GM12878 (cell line): ENCODE measurements around the gene MITD1. TPM values are rescaled to one million over a fixed set of nuclear protein-coding genes. Genes with fewer than 3 reads are reported as not detected.

ENCODE experiments used
- ATAC-seq: fragments of 200-7000 bp; cut with Tn5 transposase; 3 replicates; pipeline ENCODE4 v1.9.1; 2020; ENCODE audit warnings: mild to moderate bottlenecking, moderate library complexity
- BruUV-seq: library from RNA; stranded (reverse); fragments of 400-500 nt; replicated peaks from 2 replicates; lab custom pipeline; 2021; lab: Mats Ljungman, UMichigan
- CTCF ChIA-PET: fragments of 300-600 bp; sonication (Branson Sonifier 250); formaldehyde crosslinking; extraction: SDS; loops from one replicate; lab custom pipeline; 2021; ENCODE audit warnings: inconsistent platforms; lab: Yijun Ruan, JAX
- POLR2A ChIA-PET: fragments of 350-600 bp; formaldehyde crosslinking; extraction: SDS; loops from one replicate; lab custom pipeline; 2021; ENCODE audit warnings: inconsistent platforms; lab: Charles Lee
- RAD21 ChIA-PET: fragments of 300-600 bp; sonication (Branson Sonifier 250); formaldehyde crosslinking; loops from one replicate; lab custom pipeline; 2023; ENCODE audit warnings: antibody characterized with exemption; ENCODE audit not compliant: unreplicated experiment; lab: Charles Lee
- SMC1A ChIA-PET: fragments of 300-600 bp; sonication (Branson Sonifier 250); formaldehyde crosslinking; loops from one replicate; lab custom pipeline; 2023; ENCODE audit not compliant: unreplicated experiment, uncharacterized antibody; lab: Charles Lee
- DNase-seq: peaks from one replicate; pipeline ENCODE4 v3.0.0-alpha.2; 2011; ENCODE audit warnings: low read depth, low spot score
- FAIRE-seq: peaks from 3 replicates; lab custom pipeline; 2011; peaks lifted over from hg19 to GRCh38; lab: Jason Lieb, UNC
- H2AFZ ChIP-seq: 2 replicates; pipeline ENCODE4 v1.6.0; 2011; ENCODE audit warnings: low read depth, low read length, control low read depth; ENCODE audit not compliant: control insufficient read depth
- H3K27ac ChIP-seq: 2 replicates; pipeline ENCODE4 v1.5.1; 2011; ENCODE audit warnings: control low read depth; ENCODE audit not compliant: control insufficient read depth, insufficient read depth
- H3K27me3 ChIP-seq, 2 experiments: replicated peaks in 1 of 2; 2 replicates each; pipeline versions ENCODE4 v1.6.0 to v1.6.1; 2011; ENCODE audit warnings: low read length in 1 of 2; ENCODE audit not compliant: control insufficient read depth in 2 of 2, insufficient read depth in 2 of 2
- H3K36me3 ChIP-seq, 2 experiments: 2 replicates each; pipeline ENCODE4 v1.5.1; 2011; ENCODE audit warnings: low read length in 1 of 2; ENCODE audit not compliant: control insufficient read depth in 2 of 2, insufficient read depth in 2 of 2
- H3K4me1 ChIP-seq: 2 replicates; pipeline ENCODE4 v1.6.1; 2011; ENCODE audit warnings: mild to moderate bottlenecking, low read length, moderate library complexity, mixed read lengths; ENCODE audit not compliant: control insufficient read depth, insufficient read depth
- H3K4me2 ChIP-seq: 2 replicates; pipeline ENCODE4 v1.6.0; 2011; ENCODE audit warnings: control low read depth; ENCODE audit not compliant: control insufficient read depth, insufficient read depth
- H3K4me3 ChIP-seq: fragments of 200-600 bp; sonication (generic); 2 replicates; pipeline ENCODE4 v1.5.1; 2016
- H3K79me2 ChIP-seq: 2 replicates; pipeline ENCODE4 v1.6.0; 2011; ENCODE audit warnings: low read length; ENCODE audit not compliant: control insufficient read depth, insufficient read depth
- H3K9ac ChIP-seq: 2 replicates; pipeline ENCODE4 v1.8.0; 2011; ENCODE audit warnings: low read length, control low read depth, mixed read lengths; ENCODE audit not compliant: control insufficient read depth, insufficient read depth
- H3K9me3 ChIP-seq: replicated peaks from 3 replicates; pipeline ENCODE4 v1.5.1; 2011; ENCODE audit warnings: mild to moderate bottlenecking, low read length; ENCODE audit not compliant: control insufficient read depth, insufficient read depth
- H4K20me1 ChIP-seq: 2 replicates; pipeline ENCODE4 v1.6.0; 2011; ENCODE audit not compliant: control insufficient read depth, insufficient read depth
- CBFB ChIP-seq: IDR thresholded peaks from 2 replicates; pipeline ENCODE4 v1.6.1; 2016; ENCODE audit warnings: antibody characterized with exemption, low read depth
- IKZF1 ChIP-seq: fragments of 450-650 bp; conservative IDR thresholded peaks from 2 replicates; pipeline ENCODE4 v1.6.1; 2017; ENCODE audit warnings: antibody characterized with exemption, mild to moderate bottlenecking
- IKZF2 ChIP-seq, 2 experiments: fragments of 450-650 bp; IDR thresholded peaks; 2 replicates each; pipeline ENCODE4 v1.6.1; 2017; ENCODE audit warnings: mild to moderate bottlenecking in 2 of 2, moderate library complexity in 2 of 2
- PAX5 ChIP-seq: IDR thresholded peaks from 2 replicates; pipeline ENCODE4 v1.6.1; 2011; ENCODE audit warnings: low read depth, low read length, borderline replicate concordance
- PAX8 ChIP-seq: fragments of 450-650 bp; IDR thresholded peaks from 2 replicates; pipeline ENCODE4 v1.6.1; 2017; ENCODE audit warnings: mild to moderate bottlenecking, moderate library complexity
- WGBS: methylation state at CpG from one replicate; pipeline ENCODE4 v1.1.6; 2016; ENCODE audit warnings: low lambda C conversion rate; ENCODE audit not compliant: insufficient replicate concordance, insufficient coverage; ENCODE audit errors: missing lambda C conversion rate; 5-methylcytosine and 5-hydroxymethylcytosine counted together
- in situ Hi-C: fragments of 300-500 bp; cut with MboI; formaldehyde crosslinking; loops from 9 replicates; pipeline ENCODE4 v1.14.3; 2018; ENCODE audit warnings: mixed read lengths
- intact Hi-C: fragments of 100-400 bp; cut with micrococcal nuclease; formaldehyde crosslinking; loops from one replicate; pipeline ENCODE4 v1.14.2; 2022; ENCODE audit not compliant: unreplicated experiment
- polyA plus RNA-seq, 11 experiments: library from polyadenylated mRNA; depleted of rRNA in 4 of 11; unstranded in 6 of 11; stranded (reverse) in 5 of 11; fragments of >200 nt; fragmentation: Nextera tagmentation in 4 of 11; fragmentation: Illumina TruSeq in 1 of 11; extraction: Ambion mirVana in 4 of 11; extraction: Trizol in 1 of 11; gene quantifications; 1 replicate in 1 of 11; 2 replicates in 10 of 11; pipeline versions ENCODE4 v1.2.1 to v1.2.3, GENCODE V29; 2011 to 2016; ENCODE audit warnings: inconsistent platforms in 2 of 11, missing spikeins in 2 of 11, low read depth in 1 of 11
- total RNA-seq, 4 experiments: library from RNA; depleted of rRNA in 3 of 4; stranded (reverse); fragments of >200 nt in 3 of 4; fragmentation: Illumina TruSeq in 1 of 4; extraction: Trizol in 1 of 4; gene quantifications; 2 replicates each; pipeline versions ENCODE4 v1.2.1 to v1.2.3, GENCODE V29; 2013 to 2021
- TF ChIP-seq, protein P1 (sequence below): fragments of 450-650 bp; conservative IDR thresholded peaks from 2 replicates; pipeline ENCODE4 v1.6.1; 2017; ENCODE audit warnings: mild to moderate bottlenecking, moderate library complexity
- TF ChIP-seq, protein P2 (sequence below): fragments of 450-650 bp; formaldehyde crosslinking; IDR thresholded peaks from 2 replicates; pipeline ENCODE4 v1.5.0; 2022; ENCODE audit warnings: mild to moderate bottlenecking, missing genetic modification characterization

The MITD1 gene
- total and polyA plus RNA-seq, 10 of the 15 experiments (the other 5 are each of a cell fraction or from before 2014, with no cell fraction given), result 33.0 to 116 (median 63.5) TPM

DNA sequence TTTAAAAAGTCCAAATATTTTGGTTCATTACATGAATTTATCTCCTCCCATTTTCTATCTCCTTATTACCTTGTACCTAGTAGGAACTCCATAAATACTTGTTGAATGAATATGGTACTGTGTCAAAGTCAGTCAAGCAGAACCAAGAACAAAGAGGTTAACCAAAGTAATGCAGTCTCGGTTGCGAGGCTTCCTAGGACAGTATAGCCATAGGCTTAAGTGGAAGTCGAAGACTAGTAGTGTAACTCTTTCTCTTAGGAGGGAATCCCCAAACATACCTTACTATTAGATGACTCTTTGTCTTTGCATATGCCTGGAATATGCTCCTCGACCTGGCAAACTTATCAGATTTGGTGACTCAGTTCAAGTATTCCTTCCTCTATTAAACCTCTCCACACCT lies 21.3 kb downstream of the MITD1 start:
- Histone ChIP-seq H4K20me1 (no peaks in the 10 kb centered on the region), H3K4me1 (no peaks in the 10 kb centered on the region), H3K9me3 (no peaks in the 10 kb centered on the region), H3K4me2 (no peak overlapping the region), H3K9ac (no peak overlapping the region), H3K79me2 (peaks cover 9% of the 10 kb centered on the region), H3K27ac (no peak overlapping the region), H3K4me3 (no peak overlapping the region), H3K36me3 (peaks cover 0 to 4% of the 10 kb centered on the region in 2 experiments; a peak in 2 of 4 replicates), H2AFZ (no peak overlapping the region), H3K27me3 (no peaks in the 10 kb centered on the region)
- TF ChIP-seq, protein P1, sequence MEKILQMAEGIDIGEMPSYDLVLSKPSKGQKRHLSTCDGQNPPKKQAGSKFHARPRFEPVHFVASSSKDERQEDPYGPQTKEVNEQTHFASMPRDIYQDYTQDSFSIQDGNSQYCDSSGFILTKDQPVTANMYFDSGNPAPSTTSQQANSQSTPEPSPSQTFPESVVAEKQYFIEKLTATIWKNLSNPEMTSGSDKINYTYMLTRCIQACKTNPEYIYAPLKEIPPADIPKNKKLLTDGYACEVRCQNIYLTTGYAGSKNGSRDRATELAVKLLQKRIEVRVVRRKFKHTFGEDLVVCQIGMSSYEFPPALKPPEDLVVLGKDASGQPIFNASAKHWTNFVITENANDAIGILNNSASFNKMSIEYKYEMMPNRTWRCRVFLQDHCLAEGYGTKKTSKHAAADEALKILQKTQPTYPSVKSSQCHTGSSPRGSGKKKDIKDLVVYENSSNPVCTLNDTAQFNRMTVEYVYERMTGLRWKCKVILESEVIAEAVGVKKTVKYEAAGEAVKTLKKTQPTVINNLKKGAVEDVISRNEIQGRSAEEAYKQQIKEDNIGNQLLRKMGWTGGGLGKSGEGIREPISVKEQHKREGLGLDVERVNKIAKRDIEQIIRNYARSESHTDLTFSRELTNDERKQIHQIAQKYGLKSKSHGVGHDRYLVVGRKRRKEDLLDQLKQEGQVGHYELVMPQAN, result no peak
- TF ChIP-seq PAX5 (peak; percentile 82), IKZF2 (IDR thresholded peaks at IDR 0.05) (peak; percentile 35 to 41; a peak in 2 of 4 replicates), IKZF1 (0 out of 2 replicates have a peak, but pooled peaks have one; percentile 28), PAX8 (peak; percentile 96), CBFB (no peak)
- TF ChIP-seq, protein P2, sequence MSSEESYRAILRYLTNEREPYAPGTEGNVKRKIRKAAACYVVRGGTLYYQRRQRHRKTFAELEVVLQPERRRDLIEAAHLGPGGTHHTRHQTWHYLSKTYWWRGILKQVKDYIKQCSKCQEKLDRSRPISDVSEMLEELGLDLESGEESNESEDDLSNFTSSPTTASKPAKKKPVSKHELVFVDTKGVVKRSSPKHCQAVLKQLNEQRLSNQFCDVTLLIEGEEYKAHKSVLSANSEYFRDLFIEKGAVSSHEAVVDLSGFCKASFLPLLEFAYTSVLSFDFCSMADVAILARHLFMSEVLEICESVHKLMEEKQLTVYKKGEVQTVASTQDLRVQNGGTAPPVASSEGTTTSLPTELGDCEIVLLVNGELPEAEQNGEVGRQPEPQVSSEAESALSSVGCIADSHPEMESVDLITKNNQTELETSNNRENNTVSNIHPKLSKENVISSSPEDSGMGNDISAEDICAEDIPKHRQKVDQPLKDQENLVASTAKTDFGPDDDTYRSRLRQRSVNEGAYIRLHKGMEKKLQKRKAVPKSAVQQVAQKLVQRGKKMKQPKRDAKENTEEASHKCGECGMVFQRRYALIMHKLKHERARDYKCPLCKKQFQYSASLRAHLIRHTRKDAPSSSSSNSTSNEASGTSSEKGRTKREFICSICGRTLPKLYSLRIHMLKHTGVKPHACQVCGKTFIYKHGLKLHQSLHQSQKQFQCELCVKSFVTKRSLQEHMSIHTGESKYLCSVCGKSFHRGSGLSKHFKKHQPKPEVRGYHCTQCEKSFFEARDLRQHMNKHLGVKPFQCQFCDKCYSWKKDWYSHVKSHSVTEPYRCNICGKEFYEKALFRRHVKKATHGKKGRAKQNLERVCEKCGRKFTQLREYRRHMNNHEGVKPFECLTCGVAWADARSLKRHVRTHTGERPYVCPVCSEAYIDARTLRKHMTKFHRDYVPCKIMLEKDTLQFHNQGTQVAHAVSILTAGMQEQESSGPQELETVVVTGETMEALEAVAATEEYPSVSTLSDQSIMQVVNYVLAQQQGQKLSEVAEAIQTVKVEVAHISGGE (CRISPR knock-in tag), result no peak
- ChIA-PET SMC1A (interaction anchor here (1.1 to 1.7 kb wide), 2 partner anchors 20 to 177 kb away, joined by 3 to 5 read pairs; partner anchors contain the start of gene EIF5B), POLR2A (no interaction called here), CTCF (interaction anchor here (1.4 to 2.9 kb wide), 2 partner anchors 14 to 19 kb away, joined by 4 to 11 read pairs; partner anchors contain the start of gene C2orf15), RAD21 (no interaction called here)
- FAIRE-seq (no peak), ATAC-seq (peak; percentile 39), DNase-seq (no peak)
- 95% methylated on average over 4 of the region's 4 CpGs for WGBS
- in situ Hi-C loops (no loop called here), intact Hi-C loops (loop anchor here (10.0 kb wide), 1 partner anchor 515 kb away; no protein-coding TSS in a partner anchor)
- BruUV-seq, result no TSS peak
